ENCODE measurements around the gene RFX2. TPM values are rescaled to one million over a fixed set of nuclear protein-coding genes. Genes with fewer than 3 reads are reported as not detected.

The RFX2 gene
- total and polyA plus RNA-seq, 2 donors from 2014 or later = 4.6 to 12.6 TPM

DNA sequence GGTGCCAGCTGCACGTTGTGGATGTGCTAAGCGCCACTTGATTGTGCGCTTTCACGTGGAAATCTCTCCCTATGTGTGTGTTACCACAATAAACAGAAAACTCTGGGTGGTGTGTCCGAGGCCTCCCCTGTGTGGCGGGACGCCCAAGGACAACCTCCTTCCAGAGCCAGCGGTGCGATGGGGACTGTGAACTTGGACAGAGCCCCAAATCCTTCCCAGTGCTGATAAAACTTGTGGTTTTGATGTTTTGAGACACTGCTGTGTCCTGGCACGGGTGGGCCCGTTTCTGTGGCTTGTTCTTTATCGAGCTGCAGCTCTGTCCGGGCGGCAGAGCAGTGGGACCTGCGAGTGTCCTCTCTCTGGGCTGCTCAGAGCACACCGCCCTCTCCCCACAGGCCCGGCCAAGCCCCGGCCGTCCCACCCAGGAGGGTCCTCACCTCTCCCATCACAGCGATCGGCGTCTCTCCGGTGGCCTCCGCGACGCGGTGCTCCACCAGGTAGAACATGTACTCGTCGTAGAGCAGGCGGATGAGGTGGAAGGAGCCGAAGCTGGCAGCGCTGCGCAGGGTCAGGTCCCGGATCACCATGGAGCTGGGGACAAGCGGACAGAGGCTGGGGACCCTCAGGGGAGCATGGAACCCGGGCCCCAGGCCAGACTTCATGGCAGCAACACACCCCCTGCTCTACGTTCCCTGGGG lies 113.5 kb downstream of the RFX2 start:
- H3K9me3 ChIP-seq (ENCODE audit: control insufficient read depth in 2 of 3, insufficient read depth in 1 of 3, low read length in 3 of 3) = no peaks in the 10 kb centered on the region
- intact Hi-C loops (cut with DNase I) = no loop called here
- H3K4me3 ChIP-seq (ENCODE audit: low read length in 3 of 3) = no peak overlapping the region
- TF ChIP-seq, protein P1, sequence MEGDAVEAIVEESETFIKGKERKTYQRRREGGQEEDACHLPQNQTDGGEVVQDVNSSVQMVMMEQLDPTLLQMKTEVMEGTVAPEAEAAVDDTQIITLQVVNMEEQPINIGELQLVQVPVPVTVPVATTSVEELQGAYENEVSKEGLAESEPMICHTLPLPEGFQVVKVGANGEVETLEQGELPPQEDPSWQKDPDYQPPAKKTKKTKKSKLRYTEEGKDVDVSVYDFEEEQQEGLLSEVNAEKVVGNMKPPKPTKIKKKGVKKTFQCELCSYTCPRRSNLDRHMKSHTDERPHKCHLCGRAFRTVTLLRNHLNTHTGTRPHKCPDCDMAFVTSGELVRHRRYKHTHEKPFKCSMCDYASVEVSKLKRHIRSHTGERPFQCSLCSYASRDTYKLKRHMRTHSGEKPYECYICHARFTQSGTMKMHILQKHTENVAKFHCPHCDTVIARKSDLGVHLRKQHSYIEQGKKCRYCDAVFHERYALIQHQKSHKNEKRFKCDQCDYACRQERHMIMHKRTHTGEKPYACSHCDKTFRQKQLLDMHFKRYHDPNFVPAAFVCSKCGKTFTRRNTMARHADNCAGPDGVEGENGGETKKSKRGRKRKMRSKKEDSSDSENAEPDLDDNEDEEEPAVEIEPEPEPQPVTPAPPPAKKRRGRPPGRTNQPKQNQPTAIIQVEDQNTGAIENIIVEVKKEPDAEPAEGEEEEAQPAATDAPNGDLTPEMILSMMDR (IDR thresholded peaks at IDR 0.05; ENCODE audit: borderline replicate concordance, extremely low read depth, insufficient read depth) = no peak
- H3K4me1 ChIP-seq (ENCODE audit: control insufficient read depth in 2 of 3, insufficient read depth in 2 of 3, low read depth in 1 of 3, low read length in 3 of 3) = peaks cover 0 to 5% (median 2%) of the 10 kb centered on the region in 3 donors
- DNase-seq (no peak), FAIRE-seq (no peak)
- no peak overlapping the region for H3K27ac ChIP-seq (ENCODE audit: low read depth in 2 of 2, low read length in 2 of 2)
- no peaks in the 10 kb centered on the region for H3K27me3 ChIP-seq (ENCODE audit: control insufficient read depth, insufficient read depth, low read length)
- no peaks in the 10 kb centered on the region for H3K36me3 ChIP-seq (ENCODE audit: control insufficient read depth in 2 of 3, insufficient read depth in 3 of 3, low read length in 3 of 3)
- no peak overlapping the region for H3K9ac ChIP-seq (ENCODE audit: low read length in 3 of 3)

DNA sequence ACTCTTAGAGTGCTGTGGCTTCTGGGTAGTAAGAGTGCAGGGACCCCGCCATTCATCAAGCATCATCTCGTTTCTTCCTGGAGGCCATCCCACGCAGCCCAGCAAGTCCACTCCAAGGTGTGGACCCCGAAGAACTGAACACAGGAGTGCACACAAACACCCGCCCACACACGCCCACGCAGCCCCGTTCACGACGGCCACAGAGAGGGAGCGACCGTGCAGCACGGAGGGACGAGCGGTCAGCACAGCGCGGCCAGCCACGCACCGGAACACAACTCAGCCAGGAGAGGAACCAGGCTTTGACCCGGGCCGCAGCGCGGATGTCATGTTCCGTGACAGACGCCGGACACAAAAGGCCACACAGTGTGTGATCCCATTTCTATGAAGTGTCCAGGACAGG lies 114.2 kb downstream of the RFX2 start:
- Histone ChIP-seq H3K9ac (ENCODE audit: low read length in 3 of 3) (no peak overlapping the region), H3K4me1 (ENCODE audit: control insufficient read depth in 2 of 3, insufficient read depth in 2 of 3, low read depth in 1 of 3, low read length in 3 of 3) (peaks cover 0 to 5% (median 2%) of the 10 kb centered on the region in 3 donors), H3K9me3 (ENCODE audit: control insufficient read depth in 2 of 3, insufficient read depth in 1 of 3, low read length in 3 of 3) (no peaks in the 10 kb centered on the region), H3K27me3 (ENCODE audit: control insufficient read depth, insufficient read depth, low read length) (no peaks in the 10 kb centered on the region), H3K4me3 (ENCODE audit: low read length in 3 of 3) (no peak overlapping the region), H3K27ac (ENCODE audit: low read depth in 2 of 2, low read length in 2 of 2) (no peak overlapping the region), H3K36me3 (ENCODE audit: control insufficient read depth in 2 of 3, insufficient read depth in 3 of 3, low read length in 3 of 3) (no peaks in the 10 kb centered on the region)
- intact Hi-C loops (cut with DNase I) = no loop called here
- no peak for FAIRE-seq
- peak in 1 of 5 donors; percentile 64 for DNase-seq
- TF ChIP-seq, protein P1 (IDR thresholded peaks at IDR 0.05; ENCODE audit: borderline replicate concordance, extremely low read depth, insufficient read depth) = no peak

DNA sequence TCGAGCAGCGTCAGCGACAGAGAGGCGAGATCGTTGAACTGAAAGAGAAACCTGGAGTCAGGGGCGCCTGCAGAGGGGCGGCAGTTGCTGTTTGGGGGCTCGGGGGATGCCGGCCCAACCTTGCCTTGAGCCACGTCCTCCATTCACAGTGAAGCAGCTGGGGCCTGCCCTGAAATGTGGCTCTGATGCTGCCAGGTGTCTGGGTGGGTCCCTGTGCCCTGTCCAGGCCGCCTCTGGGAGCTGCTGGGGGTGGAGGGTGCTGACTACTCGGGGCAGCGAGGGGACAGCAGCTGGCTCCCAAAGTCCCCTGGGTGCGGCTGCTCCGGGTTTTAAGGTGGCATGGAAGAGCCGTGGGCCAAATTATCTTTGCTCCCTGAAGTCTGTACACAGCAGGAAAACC lies 114.7 kb downstream of the RFX2 start:
- no peak for FAIRE-seq
- no peaks in the 10 kb centered on the region for H3K27me3 ChIP-seq (ENCODE audit: control insufficient read depth, insufficient read depth, low read length)
- no peaks in the 10 kb centered on the region for H3K36me3 ChIP-seq (ENCODE audit: control insufficient read depth in 2 of 3, insufficient read depth in 3 of 3, low read length in 3 of 3)
- no peak overlapping the region for H3K9ac ChIP-seq (ENCODE audit: low read length in 3 of 3)
- DNase-seq = peak in 1 of 5 donors; percentile 60
- H3K27ac ChIP-seq (ENCODE audit: low read depth in 2 of 2, low read length in 2 of 2) = no peak overlapping the region
- intact Hi-C loops (cut with DNase I) = no loop called here
- TF ChIP-seq, protein P1 (IDR thresholded peaks at IDR 0.05; ENCODE audit: borderline replicate concordance, extremely low read depth, insufficient read depth) = no peak
- H3K4me1 ChIP-seq (ENCODE audit: control insufficient read depth in 2 of 3, insufficient read depth in 2 of 3, low read depth in 1 of 3, low read length in 3 of 3) = peaks cover 0 to 5% (median 2%) of the 10 kb centered on the region in 3 donors
- H3K9me3 ChIP-seq (ENCODE audit: control insufficient read depth in 2 of 3, insufficient read depth in 1 of 3, low read length in 3 of 3) = no peaks in the 10 kb centered on the region
- H3K4me3 ChIP-seq (ENCODE audit: low read length in 3 of 3) = no peak overlapping the region

Measured in kidney (tissue), 14 donors.